Stimulated activated CD4-positive, alpha-beta T cell treated with anti-CD3 and anti-CD28 coated beads, Interleukin-2, amount 100 ng/mL, for 48 hours (primary cell): ENCODE measurements around the gene LAMB3.

ENCODE experiments used
- DNase-seq, 2 donors: peaks; one replicate each; pipeline ENCODE4 v3.0.0-alpha.2; 2020

Gene LAMB3

DNA sequence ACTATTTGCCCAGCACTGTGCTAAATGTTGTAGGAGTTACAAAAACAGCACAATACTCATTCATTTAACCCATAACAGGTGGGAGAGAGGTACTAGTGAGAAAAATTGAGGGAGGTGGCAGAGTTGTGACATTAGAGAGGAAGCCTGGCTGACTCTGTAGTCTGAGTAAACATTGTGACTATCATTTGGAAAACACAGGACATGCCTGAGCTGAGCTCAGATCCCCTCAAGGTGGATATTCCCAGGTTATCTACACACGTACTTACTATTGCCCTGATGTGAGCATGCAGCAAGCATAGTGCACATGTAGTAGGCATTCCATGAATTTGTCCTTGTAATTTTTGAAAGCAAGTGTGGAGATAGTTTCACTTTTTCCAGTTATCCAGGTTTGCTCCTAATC lies 57.8 kb downstream of the LAMB3 start:
- no peak for DNase-seq

DNA sequence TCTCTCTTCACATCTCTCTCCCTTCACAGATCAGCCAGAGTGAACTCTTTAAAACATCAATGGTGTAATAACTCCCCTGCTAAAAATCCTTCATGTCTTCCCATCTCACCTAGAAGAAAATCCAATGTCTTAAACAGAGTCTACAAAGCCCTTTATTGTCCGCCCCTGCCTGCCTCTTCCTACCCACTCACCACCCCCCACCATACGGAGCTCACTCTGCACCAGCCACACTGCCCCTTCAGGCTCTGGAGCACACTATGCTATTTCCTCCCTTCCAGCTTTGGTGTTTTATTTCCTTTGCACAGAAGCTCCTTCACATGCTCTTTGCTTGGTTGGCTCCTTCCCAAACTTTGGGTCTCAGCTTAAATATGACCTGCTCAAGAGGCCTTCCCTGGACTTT lies 58.5 kb downstream of the LAMB3 start:
- no peak for DNase-seq

DNA sequence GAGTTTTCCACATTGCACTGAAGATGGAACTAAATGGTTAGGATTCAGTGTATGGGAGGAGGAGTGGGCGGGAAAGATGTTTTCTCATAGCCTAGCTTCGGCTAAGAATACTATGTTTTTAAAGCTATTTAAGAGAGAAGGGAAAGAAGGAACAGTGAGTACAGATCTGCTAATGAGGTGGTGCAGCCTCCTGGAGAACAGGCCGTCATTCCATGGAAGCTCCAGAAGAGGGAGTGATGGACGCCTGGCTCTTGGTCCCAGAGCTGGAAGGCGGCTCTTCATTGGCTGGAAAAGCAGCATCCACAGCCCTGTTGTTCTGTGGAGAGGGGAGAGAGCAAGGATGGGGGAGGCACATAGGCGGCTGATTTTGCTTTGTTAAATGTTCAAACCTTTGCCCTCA lies 61.8 kb downstream of the LAMB3 start:
- DNase-seq, result no peak

DNA sequence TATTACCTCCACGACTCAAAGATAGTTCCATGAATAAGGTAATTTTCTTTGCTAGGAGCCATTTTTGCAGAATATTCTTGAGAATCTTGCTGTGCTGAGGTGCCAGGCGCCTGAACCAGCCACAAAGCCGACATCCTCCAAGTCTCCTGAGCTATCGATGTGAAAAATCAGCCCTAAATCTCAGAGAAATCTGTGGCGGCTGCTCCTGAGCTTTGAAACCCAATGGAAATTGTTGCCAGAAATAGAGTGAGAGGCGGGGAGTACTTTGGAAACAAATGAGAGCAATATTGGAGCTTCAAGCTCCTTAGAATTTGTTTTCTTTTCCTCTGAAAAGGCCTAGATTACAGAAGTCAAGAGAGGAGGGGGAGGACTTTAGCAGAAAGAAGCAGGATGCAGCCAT lies 62.4 kb downstream of the LAMB3 start:
- DNase-seq, result no peak

DNA sequence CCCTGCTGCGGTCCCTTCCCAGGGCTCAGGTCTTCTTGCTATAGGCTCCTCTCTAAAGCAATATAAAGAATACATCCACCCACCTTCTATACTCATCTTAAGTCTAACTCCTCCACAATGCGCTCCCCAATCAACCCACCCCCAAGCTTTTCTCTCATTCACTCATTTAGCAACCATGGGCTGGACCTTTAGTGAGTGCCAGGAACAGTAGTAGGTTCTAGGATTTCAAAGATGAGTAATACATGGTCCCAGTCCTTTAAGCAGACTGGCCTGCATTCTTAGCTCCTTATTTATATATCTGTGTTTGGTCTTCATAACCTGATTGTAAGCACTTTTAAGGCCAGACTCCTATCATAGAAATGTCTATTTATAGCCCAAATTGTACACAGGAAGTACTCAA lies 62.8 kb downstream of the LAMB3 start:
- DNase-seq, result no peak

DNA sequence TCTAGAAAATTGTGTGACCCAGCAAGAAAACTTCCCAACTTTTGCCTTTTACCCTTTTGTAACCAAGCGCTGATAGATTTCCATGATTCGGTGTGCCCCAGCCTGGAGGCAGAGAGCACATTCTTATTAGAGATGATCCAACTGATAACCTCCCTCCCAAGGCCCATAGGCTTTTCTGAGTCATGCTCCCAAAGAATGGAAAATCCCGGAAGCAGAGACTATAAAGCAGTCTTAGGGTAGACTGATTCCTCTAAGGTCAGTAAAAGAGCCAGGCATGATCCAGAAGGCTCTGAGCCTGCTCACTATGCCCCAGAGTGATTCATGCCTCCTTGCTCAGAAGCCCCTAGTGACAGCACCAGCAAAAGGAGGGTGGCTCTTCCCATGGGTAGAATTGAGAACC lies 64.4 kb downstream of the LAMB3 start:
- no peak for DNase-seq

DNA sequence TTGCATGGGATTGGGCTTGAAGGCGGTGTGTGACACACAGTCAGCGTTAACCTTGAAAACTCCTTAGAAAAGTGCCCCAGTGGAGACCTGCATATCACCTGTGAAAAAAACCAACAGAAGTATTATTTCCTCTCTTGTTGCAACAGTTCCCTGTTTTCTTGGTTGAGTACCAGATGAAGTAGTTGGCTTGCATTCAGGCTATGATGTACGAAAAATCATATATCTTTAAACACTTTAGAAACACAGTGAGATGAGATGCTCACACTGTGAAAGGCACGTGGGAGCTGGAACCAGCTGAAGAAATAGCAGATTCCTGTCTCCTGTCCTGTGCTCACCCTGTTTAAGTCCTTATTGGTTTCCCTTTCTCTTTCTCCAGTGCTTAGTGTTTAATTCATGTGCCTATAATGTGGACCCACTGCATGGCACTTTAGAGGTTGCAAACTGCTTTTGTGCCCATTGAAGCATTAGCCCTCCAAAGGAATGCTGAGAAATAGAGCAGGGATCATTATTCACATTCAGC lies 65.9 kb downstream of the LAMB3 start:
- no peak for DNase-seq

DNA sequence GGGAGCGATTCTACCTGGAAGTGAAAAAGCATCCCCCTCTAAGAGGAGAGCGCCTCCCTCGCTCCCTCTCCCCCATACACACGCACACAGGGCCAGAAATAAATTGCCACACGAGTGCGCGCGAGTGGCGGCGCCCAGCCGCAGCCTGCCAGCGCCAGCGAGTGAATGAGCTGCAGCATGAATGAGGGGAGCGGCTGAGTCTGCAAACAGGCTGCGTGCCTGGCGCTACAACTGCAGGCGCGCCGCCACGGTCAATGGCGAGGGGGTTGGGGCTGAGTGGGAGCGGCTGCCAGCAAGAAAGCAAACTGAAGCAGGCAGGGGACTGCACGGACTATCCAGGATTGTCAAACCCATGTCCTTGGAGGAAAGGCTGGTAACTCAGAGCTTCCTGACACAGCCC lies 66.6 kb downstream of the LAMB3 start:
- no peak for DNase-seq

DNA sequence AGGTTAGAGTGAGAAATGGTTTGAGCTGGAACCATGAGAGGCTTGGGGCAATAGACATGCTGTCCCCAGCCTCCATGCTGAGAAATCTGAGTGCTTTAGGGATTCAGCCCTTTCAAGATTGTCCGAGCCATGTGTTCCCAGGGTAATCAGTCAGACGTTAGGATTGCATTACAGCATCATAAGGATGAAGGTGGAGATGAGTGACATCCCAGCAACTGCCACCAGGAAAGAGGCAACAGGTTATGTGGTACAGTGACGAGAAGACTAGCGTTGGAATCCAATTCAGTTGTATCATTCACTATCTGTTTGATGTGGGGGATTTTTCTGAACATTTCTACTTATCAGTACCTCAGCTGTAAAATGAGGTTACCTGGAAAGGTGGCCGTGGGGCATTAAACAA lies 67.0 kb downstream of the LAMB3 start:
- DNase-seq, result no peak

DNA sequence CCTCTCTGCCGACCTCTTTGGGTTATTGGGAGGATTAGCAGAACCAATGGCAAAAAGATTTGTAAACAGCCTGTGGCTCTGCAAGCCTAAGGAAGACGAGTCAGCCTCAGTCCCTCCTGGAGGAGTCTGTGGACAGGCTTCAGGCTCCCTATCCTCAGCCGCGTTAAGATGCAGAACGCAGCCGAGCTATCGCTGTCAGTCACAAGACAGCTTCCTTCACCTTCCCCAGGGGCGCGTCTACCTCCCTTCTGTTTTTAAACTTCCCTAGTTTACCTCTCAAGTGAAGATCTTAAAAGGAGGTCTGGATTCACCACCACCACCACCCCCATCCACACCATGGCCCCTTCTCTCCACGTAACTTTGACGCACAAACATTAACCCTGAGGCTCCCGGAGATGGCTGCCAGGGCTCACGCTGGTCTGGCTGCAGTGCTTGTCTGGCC lies 68.0 kb downstream of the LAMB3 start:
- no peak for DNase-seq

DNA sequence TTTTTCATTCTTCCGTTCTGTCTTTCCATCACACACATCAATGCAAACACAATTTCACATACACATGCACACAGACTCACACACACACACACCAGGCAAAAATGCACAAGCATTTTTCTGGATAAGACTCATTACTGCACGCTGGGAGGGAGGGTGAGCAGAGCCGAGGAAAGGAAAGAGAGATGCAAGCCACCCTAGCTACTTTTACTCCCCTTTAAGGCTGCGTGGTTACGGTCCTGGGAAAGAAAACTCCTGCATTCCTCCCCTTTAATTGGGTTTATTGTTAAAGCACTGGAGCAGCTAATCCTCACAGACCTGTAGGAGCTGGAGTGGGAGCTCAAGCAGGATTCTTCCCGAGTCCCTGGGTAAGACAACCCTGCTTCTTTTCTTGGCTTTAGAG lies 68.8 kb downstream of the LAMB3 start, which contains the start of gene CAMK1G:
Gene CAMK1G, plus strand, starts transcription at position 307 of the 400 bp plus-strand sequence. CDS start 11,270 bp downstream, outside the sequence.
- DNase-seq, result no peak

DNA sequence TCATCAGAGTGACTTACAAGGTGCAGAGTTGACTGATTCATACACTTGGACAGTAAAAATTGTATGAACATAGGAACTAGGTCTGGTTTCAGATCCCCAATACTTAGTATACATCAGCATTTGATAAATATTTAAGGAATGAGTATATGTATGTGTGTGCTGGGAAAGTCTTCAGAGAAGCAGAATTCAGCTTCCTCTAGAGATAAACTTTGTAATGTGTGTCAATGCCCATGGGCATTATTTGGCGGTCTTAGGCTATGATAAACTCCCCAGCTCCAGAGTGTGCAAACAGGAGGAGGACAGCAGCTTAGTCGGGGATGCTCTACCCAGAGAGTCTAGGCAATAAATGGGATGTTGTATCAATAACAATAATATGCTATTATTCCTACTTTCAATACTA lies 71.6 kb downstream of the LAMB3 start:
- no peak for DNase-seq

DNA sequence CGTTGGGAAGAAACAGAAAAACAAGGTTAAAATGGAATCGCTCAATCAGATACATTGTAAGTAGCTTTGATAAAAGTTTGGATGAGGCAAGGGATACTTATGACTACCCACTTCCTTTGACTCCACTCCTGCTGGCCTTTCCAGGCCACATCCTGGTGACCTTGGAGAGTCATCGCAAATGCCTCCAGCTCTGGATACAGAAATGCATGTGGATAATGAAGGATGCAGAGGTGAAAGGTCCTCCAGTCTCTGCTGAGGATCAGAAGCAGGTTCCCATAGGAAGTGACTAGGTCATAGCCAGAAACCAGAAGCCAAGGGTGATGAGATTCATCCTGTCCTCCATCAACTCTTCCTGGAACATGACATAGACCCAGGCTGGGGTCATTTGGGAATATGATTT lies 74.9 kb downstream of the LAMB3 start:
- no peak for DNase-seq

DNA sequence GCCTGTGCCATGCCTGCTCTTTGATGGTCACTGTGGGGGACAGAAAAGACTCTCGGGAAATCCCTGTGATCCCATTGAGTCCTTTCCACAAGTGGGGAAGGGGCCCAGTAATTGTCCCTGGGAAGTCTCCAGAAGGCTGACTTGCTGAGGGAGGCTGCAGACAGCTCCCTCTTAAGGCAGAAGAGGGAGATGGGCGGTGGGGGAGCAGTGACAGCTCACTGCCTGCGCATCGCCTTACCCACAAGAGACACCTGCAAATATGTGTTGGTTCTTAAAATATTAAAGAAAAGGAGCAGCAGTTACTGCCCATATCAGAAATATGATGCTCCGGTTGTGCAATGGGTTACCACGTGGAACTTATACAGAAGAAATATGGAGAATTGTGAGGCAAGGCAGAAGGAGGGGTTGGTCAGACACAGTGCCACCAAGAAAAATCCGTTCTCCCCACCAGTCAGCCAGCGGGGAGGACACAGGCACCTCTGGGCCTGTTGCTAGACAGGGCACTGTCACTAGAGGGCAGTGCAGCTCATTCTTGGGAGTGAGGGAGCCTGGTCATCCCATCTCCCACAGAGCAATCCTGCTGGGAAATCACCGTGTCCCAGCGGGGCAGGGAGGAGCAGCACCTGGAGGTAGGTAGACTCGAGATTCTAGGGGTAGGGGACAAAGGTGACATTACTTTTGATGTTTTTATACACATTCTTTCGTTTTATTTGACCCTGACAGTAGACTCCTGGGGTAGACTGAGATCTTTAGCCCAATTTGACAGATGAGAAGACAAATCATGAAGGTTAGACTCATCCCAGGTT lies 75.6 kb downstream of the LAMB3 start:
- DNase-seq, result peak; percentile 72 to 80

DNA sequence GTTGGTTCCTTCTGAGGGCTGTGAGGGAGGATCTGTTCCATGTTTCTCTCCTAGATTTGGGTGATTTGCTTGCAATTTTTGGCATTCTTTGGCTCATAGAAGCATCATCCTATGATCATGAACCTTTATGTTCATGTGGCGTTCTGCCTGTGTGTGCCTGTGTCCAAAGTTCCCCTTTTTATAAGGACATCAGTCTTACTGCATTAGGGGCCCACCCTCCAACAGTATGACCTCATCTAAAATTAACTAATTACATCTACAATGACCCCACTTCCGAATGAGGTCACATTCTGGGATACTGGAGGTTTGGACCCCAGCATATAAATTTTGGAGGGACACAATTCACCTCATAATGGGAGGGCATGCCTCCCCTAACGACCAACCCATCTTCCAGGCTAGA lies 81.5 kb downstream of the LAMB3 start:
- DNase-seq, result no peak

DNA sequence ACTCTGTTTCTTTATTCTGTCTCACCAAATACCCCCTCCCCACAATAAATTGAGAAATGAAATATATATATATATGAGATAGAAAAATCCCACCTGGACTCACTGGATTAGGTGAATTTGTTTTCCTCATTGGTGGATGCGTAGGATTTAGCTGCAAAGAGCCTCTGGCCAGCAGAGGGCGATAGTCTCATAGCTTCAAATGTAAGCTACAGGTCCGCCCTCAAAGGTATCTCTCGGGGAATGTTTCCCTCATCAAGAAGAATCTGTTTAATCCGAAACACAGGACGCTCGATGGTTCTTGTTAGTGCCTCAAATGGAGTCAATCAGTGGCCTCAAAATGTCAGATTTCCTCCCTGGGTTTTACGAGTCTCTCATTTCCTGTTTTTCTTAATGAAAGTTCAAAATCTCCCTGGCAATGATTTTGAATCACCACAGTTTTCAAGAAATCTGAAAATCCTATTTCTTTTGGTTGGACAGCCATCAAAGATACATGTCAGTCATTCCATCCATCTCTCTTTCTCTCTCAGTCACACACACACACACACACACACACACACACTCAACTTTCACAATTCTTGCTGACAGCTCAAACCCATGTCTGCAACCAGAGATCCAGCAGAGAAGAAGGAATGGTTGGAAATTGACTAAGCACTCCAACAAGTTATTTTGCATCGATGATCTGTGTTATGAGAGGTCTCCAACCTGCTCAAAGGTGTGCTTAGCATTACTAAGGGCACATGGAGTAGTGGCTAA lies 82.6 kb downstream of the LAMB3 start:
- DNase-seq, result peak; percentile 74 to 83

DNA sequence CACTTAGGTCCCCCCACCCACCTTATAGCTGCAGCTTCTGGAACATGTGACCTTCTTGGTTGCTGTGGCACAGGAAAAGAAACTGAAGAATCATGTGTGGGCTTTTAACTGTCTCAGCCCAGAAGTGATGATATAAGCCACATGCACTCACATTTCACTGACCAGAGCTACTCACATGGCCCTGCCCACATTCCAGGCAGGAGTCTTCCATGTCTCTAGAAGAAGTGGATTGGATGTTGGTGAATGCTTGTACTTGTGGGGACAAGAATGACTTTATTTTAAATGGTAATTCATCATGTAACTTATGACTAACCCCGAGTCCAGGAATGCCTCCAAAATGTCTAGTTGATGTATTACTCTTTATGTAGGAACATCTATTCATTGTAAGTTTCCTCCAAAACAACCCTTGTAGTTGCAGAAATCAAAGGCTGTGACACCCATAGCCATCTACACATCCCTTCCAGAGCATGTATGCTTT lies 84.5 kb downstream of the LAMB3 start:
- no peak for DNase-seq

DNA sequence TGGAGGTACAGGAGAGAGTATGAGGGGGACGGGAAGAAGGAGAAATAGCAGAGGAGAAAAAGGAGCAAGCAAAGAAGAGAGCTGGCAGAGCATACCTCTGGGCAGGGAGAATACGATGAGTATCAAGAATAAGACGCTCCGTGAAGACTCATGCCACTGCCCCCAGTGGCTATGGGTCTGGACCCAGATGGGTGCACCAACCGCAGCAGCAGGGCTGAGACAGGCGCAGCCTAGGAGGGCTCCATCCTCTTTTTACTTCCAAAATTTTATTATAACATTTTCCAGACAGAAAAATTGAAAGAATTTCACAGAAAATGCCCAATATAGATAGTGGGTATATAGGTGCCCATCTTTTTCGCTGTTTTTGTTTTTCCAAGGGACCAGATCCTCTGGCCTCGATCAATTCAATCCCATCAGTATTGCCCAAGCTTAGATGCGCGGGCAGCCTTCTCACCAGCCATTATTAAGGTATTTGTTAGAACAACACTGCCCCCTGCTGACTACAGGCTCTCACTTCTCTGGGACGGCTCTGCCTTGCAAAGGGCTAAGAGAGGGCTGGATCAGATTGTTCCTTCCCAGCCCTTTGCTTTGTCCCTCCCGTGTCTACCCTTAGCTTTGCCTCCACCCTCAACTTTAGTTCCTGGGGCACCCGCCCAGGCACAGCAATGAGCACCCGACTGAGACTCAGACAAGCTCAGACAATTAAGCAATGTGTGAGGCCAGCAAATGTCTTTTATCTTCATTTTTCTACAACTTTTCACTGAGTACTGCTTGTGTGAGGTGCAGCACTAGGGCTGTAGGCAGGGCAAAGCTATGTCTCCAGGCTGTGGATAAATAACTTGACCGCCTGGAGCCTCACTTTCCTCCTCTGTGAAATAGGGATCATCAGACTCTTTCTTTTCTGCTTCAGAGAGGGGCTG lies 86.2 kb downstream of the LAMB3 start:
- DNase-seq, result peak; percentile 81 to 86
